CD8-positive, alpha-beta memory T cell (primary cell): ENCODE data around the gene CANX. TPM values are rescaled to one million over a fixed set of nuclear protein-coding genes. Genes with fewer than 3 reads are reported as not detected.

Source experiments
- CTCF ChIA-PET: fragments of 350-600 bp; sonication (Branson Sonifier 250); formaldehyde crosslinking; loops from one replicate; lab custom pipeline; 2021; ENCODE audit warnings: antibody characterized with exemption; lab: Charles Lee
- POLR2A ChIA-PET: fragments of 350-600 bp; sonication (Branson Sonifier 250); formaldehyde crosslinking; loops from one replicate; lab custom pipeline; 2021; ENCODE audit warnings: antibody characterized with exemption; lab: Charles Lee
- DNase-seq, 5 donors: peaks; one replicate each; pipeline versions ENCODE4 v3.0.0 to v3.0.0-alpha.2; 2020 to 2022; ENCODE audit warnings: mixed read lengths in 1 of 5
- H3K27ac ChIP-seq: one replicate; pipeline ENCODE4 v1.7.0; 2013; ENCODE audit warnings: low read depth, mild to moderate bottlenecking, low read length, moderate library complexity
- H3K27me3 ChIP-seq: 2 replicates; pipeline ENCODE4 v1.7.0; 2013; ENCODE audit warnings: low read length, mild to moderate bottlenecking; ENCODE audit not compliant: insufficient read depth, poor library complexity, severe bottlenecking
- H3K36me3 ChIP-seq: 2 replicates; pipeline ENCODE4 v1.7.0; 2013; ENCODE audit warnings: mild to moderate bottlenecking, low read length, moderate library complexity; ENCODE audit not compliant: insufficient read depth
- H3K4me1 ChIP-seq: 2 replicates; pipeline ENCODE4 v1.7.0; 2013; ENCODE audit warnings: mild to moderate bottlenecking, low read length, moderate library complexity; ENCODE audit not compliant: insufficient read depth
- H3K4me3 ChIP-seq: 2 replicates; pipeline ENCODE4 v1.7.0; 2013; ENCODE audit warnings: mild to moderate bottlenecking, low read length
- H3K9me3 ChIP-seq: 2 replicates; pipeline ENCODE4 v1.7.0; 2013; ENCODE audit warnings: mild to moderate bottlenecking, low read length
- H3K27ac Mint-ChIP-seq, 8 donors: one replicate each; pipeline ENCODE4 v1.8.0; 2020 to 2021; ENCODE audit warnings: mixed read lengths in 8 of 8, mild to moderate bottlenecking in 6 of 8, inconsistent platforms in 3 of 8, moderate library complexity in 3 of 8
- H3K27me3 Mint-ChIP-seq, 2 donors: one replicate each; pipeline ENCODE4 v1.8.0; 2020 to 2021; ENCODE audit warnings: mixed read lengths in 2 of 2, mild to moderate bottlenecking in 1 of 2, moderate library complexity in 1 of 2
- H3K36me3 Mint-ChIP-seq, 3 donors: one replicate each; pipeline ENCODE4 v1.8.0; 2020 to 2021; ENCODE audit warnings: mixed read lengths in 3 of 3, inconsistent platforms in 1 of 3, mild to moderate bottlenecking in 1 of 3
- H3K4me1 Mint-ChIP-seq, 3 donors: one replicate each; pipeline ENCODE4 v1.8.0; 2020 to 2021; ENCODE audit warnings: mixed read lengths in 3 of 3, inconsistent platforms in 1 of 3, mild to moderate bottlenecking in 1 of 3
- H3K4me3 Mint-ChIP-seq, 7 donors: one replicate each; pipeline ENCODE4 v1.8.0; 2020 to 2021; ENCODE audit warnings: mixed read lengths in 7 of 7, mild to moderate bottlenecking in 6 of 7, moderate library complexity in 4 of 7, inconsistent platforms in 2 of 7
- H3K9me3 Mint-ChIP-seq, 5 donors: one replicate each; pipeline ENCODE4 v1.8.0; 2020 to 2022; ENCODE audit warnings: mixed read lengths in 5 of 5, mild to moderate bottlenecking in 3 of 5, moderate library complexity in 2 of 5, inconsistent platforms in 1 of 5
- polyA plus RNA-seq: library from polyadenylated mRNA; unstranded; fragments of 300-500 nt; fragmentation: Illumina TruSeq; gene quantifications from one replicate; pipeline ENCODE4 v1.2.3, GENCODE V29; 2021
- total RNA-seq, 2 experiments: library from RNA; stranded (reverse); gene quantifications; one replicate each; pipeline ENCODE4 v1.2.3, GENCODE V29; 2021

Gene CANX
- total and polyA plus RNA-seq, 3 experiments from 2014 or later: 283 to 710 (median 694) TPM

- H3K4me3 Mint-ChIP-seq: no peak overlapping the region
- H3K9me3 ChIP-seq: no peaks in the 10 kb centered on the region
- CTCF ChIA-PET: interaction anchor here (0.9 to 6.7 kb wide), 4 partner anchors 11 to 102 kb away, joined by 4 to 61 read pairs (median 4); partner anchors contain the start of gene LTC4S
- POLR2A ChIA-PET: no interaction called here
- no peaks in the 10 kb centered on the region for H3K9me3 Mint-ChIP-seq
- H3K36me3 Mint-ChIP-seq: peaks cover 0 to 66% (median 10%) of the 10 kb centered on the region in 3 donors
- H3K4me3 ChIP-seq: no peak overlapping the region
- H3K27ac ChIP-seq: no peak overlapping the region
- H3K36me3 ChIP-seq: peaks cover 48% of the 10 kb centered on the region
- H3K27me3 Mint-ChIP-seq: no peaks in the 10 kb centered on the region
- no peaks in the 10 kb centered on the region for H3K27me3 ChIP-seq
- peaks cover 25% of the 10 kb centered on the region for H3K4me1 ChIP-seq
- DNase-seq: no peak
- H3K4me1 Mint-ChIP-seq: peaks cover 20 to 52% (median 29%) of the 10 kb centered on the region in 3 donors
- H3K27ac Mint-ChIP-seq: peak overlapping the region in 3 of 8 donors; percentile 17 to 64 (median 60)
Observed at GRCh38 chr5:179766021-179766725, 67.4 kb downstream of the CANX start.

GRCh38 chr5:179766726-179767455 is 68.1 kb downstream of the CANX start:
- POLR2A ChIA-PET: interaction anchor here (0.7 kb wide), 1 partner anchor 18 kb away, joined by 6 read pairs; no protein-coding TSS in a partner anchor
- Mint-ChIP-seq H3K27ac (no peak overlapping the region), H3K4me3 (no peak overlapping the region), H3K27me3 (no peaks in the 10 kb centered on the region), H3K4me1 (peaks cover 15 to 47% (median 24%) of the 10 kb centered on the region in 3 donors), H3K36me3 (peaks cover 0 to 73% (median 13%) of the 10 kb centered on the region in 3 donors), H3K9me3 (no peaks in the 10 kb centered on the region)
- CTCF ChIA-PET: interaction anchor here (0.6 to 6.7 kb wide), 4 partner anchors 10 to 101 kb away, joined by 3 to 61 read pairs (median 4); partner anchors contain the start of gene LTC4S
- no peaks in the 10 kb centered on the region for H3K27me3 ChIP-seq
- no peak overlapping the region for H3K4me3 ChIP-seq
- no peaks in the 10 kb centered on the region for H3K9me3 ChIP-seq
- no peak overlapping the region for H3K27ac ChIP-seq
- H3K4me1 ChIP-seq: peaks cover 18% of the 10 kb centered on the region
- DNase-seq: no peak
- H3K36me3 ChIP-seq: peaks cover 55% of the 10 kb centered on the region

- H3K4me1 ChIP-seq: peaks cover 11% of the 10 kb centered on the region
- Mint-ChIP-seq H3K9me3 (no peaks in the 10 kb centered on the region), H3K27ac (no peak overlapping the region), H3K36me3 (peaks cover 0 to 80% (median 17%) of the 10 kb centered on the region in 3 donors), H3K4me3 (no peak overlapping the region), H3K27me3 (no peaks in the 10 kb centered on the region), H3K4me1 (peaks cover 12 to 40% (median 17%) of the 10 kb centered on the region in 3 donors)
- ChIA-PET CTCF (interaction anchor here (0.6 to 6.7 kb wide), 4 partner anchors 9 to 101 kb away, joined by 3 to 61 read pairs (median 4); partner anchors contain the start of gene LTC4S), POLR2A (interaction anchor here (0.7 kb wide), 1 partner anchor 19 kb away, joined by 6 read pairs; no protein-coding TSS in a partner anchor)
- no peaks in the 10 kb centered on the region for H3K9me3 ChIP-seq
- no peaks in the 10 kb centered on the region for H3K27me3 ChIP-seq
- H3K27ac ChIP-seq: no peak overlapping the region
- DNase-seq: no peak
- peaks cover 61% of the 10 kb centered on the region for H3K36me3 ChIP-seq
- H3K4me3 ChIP-seq: no peak overlapping the region
Observed at GRCh38 chr5:179767496-179768100, 68.8 kb downstream of the CANX start.

GRCh38 chr5:179768326-179769085 is 69.7 kb downstream of the CANX start:
- H3K36me3 Mint-ChIP-seq: peaks cover 4 to 86% (median 22%) of the 10 kb centered on the region in 3 donors
- H3K4me1 Mint-ChIP-seq: peaks cover 7 to 31% (median 8%) of the 10 kb centered on the region in 3 donors
- H3K27me3 Mint-ChIP-seq: no peaks in the 10 kb centered on the region
- ChIA-PET CTCF (interaction anchor here (1.0 to 1.3 kb wide), 3 partner anchors 28 to 146 kb away, joined by 3 to 4 read pairs (median 4); no protein-coding TSS in a partner anchor), POLR2A (no interaction called here)
- no peaks in the 10 kb centered on the region for H3K9me3 Mint-ChIP-seq
- Histone ChIP-seq H3K9me3 (no peaks in the 10 kb centered on the region), H3K4me1 (peaks cover 3% of the 10 kb centered on the region), H3K27me3 (no peaks in the 10 kb centered on the region), H3K36me3 (peaks cover 62% of the 10 kb centered on the region), H3K4me3 (no peak overlapping the region), H3K27ac (no peak overlapping the region)
- no peak overlapping the region for H3K4me3 Mint-ChIP-seq
- DNase-seq: no peak
- H3K27ac Mint-ChIP-seq: peak overlapping the region in 1 of 8 donors; percentile 37

- H3K9me3 Mint-ChIP-seq: no peaks in the 10 kb centered on the region
- H3K4me3 Mint-ChIP-seq: no peak overlapping the region
- peaks cover 4 to 92% (median 22%) of the 10 kb centered on the region in 3 donors for H3K36me3 Mint-ChIP-seq
- CTCF ChIA-PET: interaction anchor here (1.0 to 1.3 kb wide), 2 partner anchors 27 to 32 kb away, joined by 4 read pairs; no protein-coding TSS in a partner anchor
- peaks cover under 1 to 23% (median 4%) of the 10 kb centered on the region in 3 donors for H3K4me1 Mint-ChIP-seq
- no peak for DNase-seq
- H3K4me3 ChIP-seq: no peak overlapping the region
- no peaks in the 10 kb centered on the region for H3K4me1 ChIP-seq
- POLR2A ChIA-PET: no interaction called here
- H3K27ac ChIP-seq: no peak overlapping the region
- peaks cover 62% of the 10 kb centered on the region for H3K36me3 ChIP-seq
- H3K9me3 ChIP-seq: no peaks in the 10 kb centered on the region
- no peaks in the 10 kb centered on the region for H3K27me3 Mint-ChIP-seq
- H3K27me3 ChIP-seq: no peaks in the 10 kb centered on the region
- H3K27ac Mint-ChIP-seq: no peak overlapping the region
Observed at GRCh38 chr5:179769271-179769670, 70.5 kb downstream of the CANX start.

GRCh38 chr5:179769796-179770195 is 71.0 kb downstream of the CANX start:
- no peak for DNase-seq
- Histone ChIP-seq H3K9me3 (no peaks in the 10 kb centered on the region), H3K4me3 (no peak overlapping the region), H3K27me3 (no peaks in the 10 kb centered on the region), H3K36me3 (peaks cover 66% of the 10 kb centered on the region), H3K4me1 (no peaks in the 10 kb centered on the region), H3K27ac (no peak overlapping the region)
- H3K4me1 Mint-ChIP-seq: peaks cover 0 to 23% (median 4%) of the 10 kb centered on the region in 3 donors
- H3K36me3 Mint-ChIP-seq: peaks cover 4 to 95% (median 22%) of the 10 kb centered on the region in 3 donors
- POLR2A ChIA-PET: no interaction called here
- no peaks in the 10 kb centered on the region for H3K9me3 Mint-ChIP-seq
- H3K27ac Mint-ChIP-seq: peak overlapping the region in 1 of 8 donors; percentile 34
- H3K4me3 Mint-ChIP-seq: no peak overlapping the region
- CTCF ChIA-PET: interaction anchor here (1.3 kb wide), 1 partner anchor 26 kb away, joined by 4 read pairs; no protein-coding TSS in a partner anchor
- H3K27me3 Mint-ChIP-seq: no peaks in the 10 kb centered on the region

GRCh38 chr5:179771311-179771895 is 72.6 kb downstream of the CANX start:
- Mint-ChIP-seq H3K27ac (peak overlapping the region in 1 of 8 donors; percentile 32), H3K4me1 (peaks cover 0 to 17% (median 4%) of the 10 kb centered on the region in 3 donors), H3K27me3 (no peaks in the 10 kb centered on the region), H3K4me3 (no peak overlapping the region), H3K36me3 (peaks cover 4 to 96% (median 25%) of the 10 kb centered on the region in 3 donors), H3K9me3 (no peaks in the 10 kb centered on the region)
- Histone ChIP-seq H3K9me3 (no peaks in the 10 kb centered on the region), H3K27me3 (no peaks in the 10 kb centered on the region), H3K4me3 (no peak overlapping the region), H3K36me3 (peaks cover 68% of the 10 kb centered on the region), H3K27ac (no peak overlapping the region), H3K4me1 (no peaks in the 10 kb centered on the region)
- POLR2A ChIA-PET: no interaction called here
- DNase-seq: no peak
- CTCF ChIA-PET: interaction anchor here (1.9 kb wide), 1 partner anchor 8 kb away, joined by 8 read pairs; no protein-coding TSS in a partner anchor
